HEK293T (cell line): Measurements from ENCODE around the gene PEX26.

Source experiments
- ELF4 ChIP-seq: fragments of 450-650 bp; IDR thresholded peaks from 2 replicates; pipeline ENCODE4 v1.6.1; 2017; ENCODE audit warnings: antibody characterized with exemption
- PKNOX1 ChIP-seq: fragments of 450-650 bp; IDR thresholded peaks from 2 replicates; pipeline ENCODE4 v1.6.1; 2016
- ZNF384 ChIP-seq: fragments of 450-650 bp; IDR thresholded peaks from 2 replicates; pipeline ENCODE4 v1.6.1; 2016

GRCh38 chr22:18114976-18115652, 37.3 kb downstream of the PEX26 start:
- no peak for TF ChIP-seq ZNF384
- no peak for TF ChIP-seq ELF4
- no peak for TF ChIP-seq PKNOX1
